CD4-positive, alpha-beta T cell treated with Interferon alpha-2 for 1 hour (primary cell): ENCODE results near the gene PTPRK.
"Not testable (repeated sequence)": the region's sequence is repeated elsewhere in the genome, so short reads cannot be mapped to it uniquely, and the experiment has no call there.

Source experiments
- DNase-seq, 2 donors: peaks; one replicate each; pipeline ENCODE4 v3.0.0-alpha.2; 2020 to 2022

PTPRK gene

GRCh38 chr6:128437685-128438084 lies 82.7 kb downstream of the PTPRK start:
- DNase-seq: no peak

GRCh38 chr6:128434752-128435151 lies 85.6 kb downstream of the PTPRK start:
- DNase-seq: not testable (repeated sequence)

- no peak for DNase-seq
Measured at GRCh38 chr6:128432394-128432793, 88.0 kb downstream of the PTPRK start.

GRCh38 chr6:128427139-128427538 lies 93.3 kb downstream of the PTPRK start:
- DNase-seq: no peak

- DNase-seq: no peak
Measured at GRCh38 chr6:128425856-128426255, 94.5 kb downstream of the PTPRK start.

GRCh38 chr6:128422871-128423270 lies 97.5 kb downstream of the PTPRK start:
- DNase-seq: no peak

GRCh38 chr6:128422200-128422599 lies 98.2 kb downstream of the PTPRK start:
- no peak for DNase-seq

GRCh38 chr6:128421788-128422187 lies 98.6 kb downstream of the PTPRK start:
- DNase-seq: no peak

GRCh38 chr6:128417698-128418097 lies 102.7 kb downstream of the PTPRK start:
- DNase-seq: no peak

- DNase-seq: no peak
Measured at GRCh38 chr6:128415387-128415786, 105.0 kb downstream of the PTPRK start.

- no peak for DNase-seq
Measured at GRCh38 chr6:128414943-128415342, 105.5 kb downstream of the PTPRK start.

- no peak for DNase-seq
Measured at GRCh38 chr6:128413291-128413690, 107.1 kb downstream of the PTPRK start.

- no peak for DNase-seq
Measured at GRCh38 chr6:128412680-128413079, 107.7 kb downstream of the PTPRK start.

GRCh38 chr6:128410584-128410983 lies 109.8 kb downstream of the PTPRK start:
- DNase-seq: no peak

GRCh38 chr6:128409003-128409402 lies 111.4 kb downstream of the PTPRK start:
- DNase-seq: no peak

GRCh38 chr6:128406453-128406852 lies 113.9 kb downstream of the PTPRK start:
- no peak for DNase-seq

- DNase-seq: no peak
Measured at GRCh38 chr6:128403618-128404444, 116.6 kb downstream of the PTPRK start.

GRCh38 chr6:128400875-128401274 lies 119.5 kb downstream of the PTPRK start:
- no peak for DNase-seq

GRCh38 chr6:128397996-128398395 lies 122.4 kb downstream of the PTPRK start:
- no peak for DNase-seq

GRCh38 chr6:128395596-128395995 lies 124.8 kb downstream of the PTPRK start:
- no peak for DNase-seq

- no peak for DNase-seq
Measured at GRCh38 chr6:128395188-128395587, 125.2 kb downstream of the PTPRK start.

- no peak for DNase-seq
Measured at GRCh38 chr6:128394167-128394566, 126.2 kb downstream of the PTPRK start.

GRCh38 chr6:128389820-128390534 lies 130.4 kb downstream of the PTPRK start:
- no peak for DNase-seq

- no peak for DNase-seq
Measured at GRCh38 chr6:128388380-128388779, 132.0 kb downstream of the PTPRK start.
